ENCODE measurements around the gene COMP. TPM values are rescaled to one million over a fixed set of nuclear protein-coding genes. Genes with fewer than 3 reads are reported as not detected.

COMP gene
- total RNA-seq, 1 experiment from 2014 or later, result 0.04 TPM

DNA sequence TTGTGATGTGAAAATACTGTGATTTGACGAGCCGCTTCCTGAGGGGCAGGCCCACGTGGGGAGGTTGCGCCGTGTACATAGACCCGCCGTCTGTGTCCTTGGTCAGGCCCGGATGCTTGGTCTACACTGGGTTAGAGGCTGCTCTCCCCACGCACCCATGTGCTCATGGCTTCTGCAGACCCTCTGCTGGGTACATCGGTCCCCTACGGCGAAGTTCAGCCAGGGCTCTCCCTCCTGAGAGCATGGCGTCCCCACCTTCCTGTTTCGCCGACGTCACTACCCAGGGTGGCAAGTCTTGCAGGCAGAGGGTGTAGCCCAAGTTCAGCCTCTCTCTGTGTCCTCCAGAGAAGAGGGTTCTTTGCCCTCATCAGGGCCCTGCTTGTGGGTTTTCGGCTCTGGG, 11.0 kb downstream of the COMP start:
- no peak overlapping the region for H3K9ac ChIP-seq (ENCODE audit: low read length)
- no TSS peak for BruUV-seq (replicated peaks)
- H3K4me1 ChIP-seq (ENCODE audit: insufficient read depth, low read length), result peaks cover 12% of the 10 kb centered on the region
- H3K27ac ChIP-seq (ENCODE audit: low read length), result no peak overlapping the region
- no peak for TF ChIP-seq EZH2phosphoT487 (IDR thresholded peaks at IDR 0.05; ENCODE audit: borderline replicate concordance, low read length)
- TF ChIP-seq, protein P1, sequence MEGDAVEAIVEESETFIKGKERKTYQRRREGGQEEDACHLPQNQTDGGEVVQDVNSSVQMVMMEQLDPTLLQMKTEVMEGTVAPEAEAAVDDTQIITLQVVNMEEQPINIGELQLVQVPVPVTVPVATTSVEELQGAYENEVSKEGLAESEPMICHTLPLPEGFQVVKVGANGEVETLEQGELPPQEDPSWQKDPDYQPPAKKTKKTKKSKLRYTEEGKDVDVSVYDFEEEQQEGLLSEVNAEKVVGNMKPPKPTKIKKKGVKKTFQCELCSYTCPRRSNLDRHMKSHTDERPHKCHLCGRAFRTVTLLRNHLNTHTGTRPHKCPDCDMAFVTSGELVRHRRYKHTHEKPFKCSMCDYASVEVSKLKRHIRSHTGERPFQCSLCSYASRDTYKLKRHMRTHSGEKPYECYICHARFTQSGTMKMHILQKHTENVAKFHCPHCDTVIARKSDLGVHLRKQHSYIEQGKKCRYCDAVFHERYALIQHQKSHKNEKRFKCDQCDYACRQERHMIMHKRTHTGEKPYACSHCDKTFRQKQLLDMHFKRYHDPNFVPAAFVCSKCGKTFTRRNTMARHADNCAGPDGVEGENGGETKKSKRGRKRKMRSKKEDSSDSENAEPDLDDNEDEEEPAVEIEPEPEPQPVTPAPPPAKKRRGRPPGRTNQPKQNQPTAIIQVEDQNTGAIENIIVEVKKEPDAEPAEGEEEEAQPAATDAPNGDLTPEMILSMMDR (conservative IDR thresholded peaks at IDR 0.05; ENCODE audit: low read depth, low read length), result no peak
- TF ChIP-seq EZH2 (IDR thresholded peaks at IDR 0.05; ENCODE audit: low read length, unreplicated experiment), result no peak
- H3K27me3 ChIP-seq (ENCODE audit: low read length), result no peaks in the 10 kb centered on the region
- no peaks in the 10 kb centered on the region for H3F3A ChIP-seq (ENCODE audit: low read length, unreplicated experiment)
- no peak overlapping the region for H3K4me3 ChIP-seq (ENCODE audit: low read length)
- no peaks in the 10 kb centered on the region for H4K20me1 ChIP-seq (ENCODE audit: low read length)
- POLR2A ChIA-PET (ENCODE audit: unreplicated experiment), result no interaction called here
- no peak overlapping the region for H3K4me2 ChIP-seq (ENCODE audit: low read length)
- no peak for ATAC-seq
- CTCF ChIA-PET, result no interaction called here
- intact Hi-C loops (cut with micrococcal nuclease), result no loop called here
- no peaks in the 10 kb centered on the region for H3K9me3 ChIP-seq (ENCODE audit: low read length)
- H2AFZ ChIP-seq (ENCODE audit: low read length), result no peak overlapping the region
- no peak for DNase-seq
- no peaks in the 10 kb centered on the region for H3K79me2 ChIP-seq (ENCODE audit: low read length)
- H3K36me3 ChIP-seq (ENCODE audit: low read depth, low read length), result no peaks in the 10 kb centered on the region
- H3K9me2 ChIP-seq (replicated peaks; ENCODE audit: low read length), result no peaks in the 10 kb centered on the region

- BruUV-seq (replicated peaks), result no TSS peak
Observed at GRCh38 chr19:18778826-18779495, 12.1 kb downstream of the COMP start.

GRCh38 chr19:18778076-18778389, 13.1 kb downstream of the COMP start:
- Histone ChIP-seq H3K79me2 (ENCODE audit: low read length) (no peaks in the 10 kb centered on the region), H3K9ac (ENCODE audit: low read length) (no peak overlapping the region), H3F3A (ENCODE audit: low read length, unreplicated experiment) (no peaks in the 10 kb centered on the region), H3K9me2 (replicated peaks; ENCODE audit: low read length) (no peaks in the 10 kb centered on the region), H3K4me3 (ENCODE audit: low read length) (no peak overlapping the region), H3K4me1 (ENCODE audit: insufficient read depth, low read length) (peaks cover 12% of the 10 kb centered on the region), H3K27ac (ENCODE audit: low read length) (no peak overlapping the region), H3K4me2 (ENCODE audit: low read length) (no peak overlapping the region), H2AFZ (ENCODE audit: low read length) (no peak overlapping the region), H4K20me1 (ENCODE audit: low read length) (no peaks in the 10 kb centered on the region), H3K36me3 (ENCODE audit: low read depth, low read length) (no peaks in the 10 kb centered on the region), H3K9me3 (ENCODE audit: low read length) (no peaks in the 10 kb centered on the region), H3K27me3 (ENCODE audit: low read length) (no peaks in the 10 kb centered on the region)
- intact Hi-C loops (cut with micrococcal nuclease), result loop anchor here (10.0 kb wide), 1 partner anchor 173 kb away; the partner anchor contains the start of gene CRLF1
- ATAC-seq (no peak), DNase-seq (no peak)
- BruUV-seq (replicated peaks), result no TSS peak
- ChIA-PET POLR2A (ENCODE audit: unreplicated experiment) (no interaction called here), CTCF (no interaction called here)
- TF ChIP-seq EZH2 (IDR thresholded peaks at IDR 0.05; ENCODE audit: low read length, unreplicated experiment), result no peak
- TF ChIP-seq EZH2phosphoT487 (IDR thresholded peaks at IDR 0.05; ENCODE audit: borderline replicate concordance, low read length), result no peak
- TF ChIP-seq, protein P1 (conservative IDR thresholded peaks at IDR 0.05; ENCODE audit: low read depth, low read length), result no peak

More at GRCh38 chr19:18778826-18779495, 12.1 kb downstream of the COMP start:
- Histone ChIP-seq H3K4me1 (ENCODE audit: insufficient read depth, low read length) (peaks cover 12% of the 10 kb centered on the region), H3K27me3 (ENCODE audit: low read length) (no peaks in the 10 kb centered on the region), H3K4me2 (ENCODE audit: low read length) (no peak overlapping the region), H4K20me1 (ENCODE audit: low read length) (no peaks in the 10 kb centered on the region), H3K27ac (ENCODE audit: low read length) (no peak overlapping the region), H2AFZ (ENCODE audit: low read length) (no peak overlapping the region), H3K4me3 (ENCODE audit: low read length) (no peak overlapping the region), H3K36me3 (ENCODE audit: low read depth, low read length) (no peaks in the 10 kb centered on the region), H3K9ac (ENCODE audit: low read length) (no peak overlapping the region), H3K79me2 (ENCODE audit: low read length) (no peaks in the 10 kb centered on the region), H3F3A (ENCODE audit: low read length, unreplicated experiment) (no peaks in the 10 kb centered on the region), H3K9me3 (ENCODE audit: low read length) (no peaks in the 10 kb centered on the region), H3K9me2 (replicated peaks; ENCODE audit: low read length) (no peaks in the 10 kb centered on the region)
- CTCF ChIA-PET, result no interaction called here
- POLR2A ChIA-PET (ENCODE audit: unreplicated experiment), result no interaction called here
- DNase-seq (no peak), ATAC-seq (no peak)
- TF ChIP-seq EZH2phosphoT487 (IDR thresholded peaks at IDR 0.05; ENCODE audit: borderline replicate concordance, low read length) (no peak), EZH2 (IDR thresholded peaks at IDR 0.05; ENCODE audit: low read length, unreplicated experiment) (no peak)
- TF ChIP-seq, protein P1 (conservative IDR thresholded peaks at IDR 0.05; ENCODE audit: low read depth, low read length), result no peak
- intact Hi-C loops (cut with micrococcal nuclease), result loop anchor here (10.0 kb wide), 1 partner anchor 174 kb away; the partner anchor contains the start of gene CRLF1
